Dermis blood vessel endothelial cell (primary cell): ENCODE data around the gene IGF2BP2. TPM values are rescaled to one million over a fixed set of nuclear protein-coding genes. Genes with fewer than 3 reads are reported as not detected.
"Not testable (repeated sequence)": the region's sequence is repeated elsewhere in the genome, so short reads cannot be mapped to it uniquely, and the experiment has no call there.

Experiments used
- DNase-seq: peaks from one replicate; pipeline ENCODE4 v3.0.0; 2010
- total RNA-seq: library from RNA; depleted of rRNA; stranded (reverse); fragments of >200 nt; gene quantifications from 2 replicates; pipeline ENCODE4 v1.2.3, GENCODE V29; 2014

IGF2BP2 gene
- total RNA-seq, 1 donor from 2014 or later = 30.0 TPM

DNA sequence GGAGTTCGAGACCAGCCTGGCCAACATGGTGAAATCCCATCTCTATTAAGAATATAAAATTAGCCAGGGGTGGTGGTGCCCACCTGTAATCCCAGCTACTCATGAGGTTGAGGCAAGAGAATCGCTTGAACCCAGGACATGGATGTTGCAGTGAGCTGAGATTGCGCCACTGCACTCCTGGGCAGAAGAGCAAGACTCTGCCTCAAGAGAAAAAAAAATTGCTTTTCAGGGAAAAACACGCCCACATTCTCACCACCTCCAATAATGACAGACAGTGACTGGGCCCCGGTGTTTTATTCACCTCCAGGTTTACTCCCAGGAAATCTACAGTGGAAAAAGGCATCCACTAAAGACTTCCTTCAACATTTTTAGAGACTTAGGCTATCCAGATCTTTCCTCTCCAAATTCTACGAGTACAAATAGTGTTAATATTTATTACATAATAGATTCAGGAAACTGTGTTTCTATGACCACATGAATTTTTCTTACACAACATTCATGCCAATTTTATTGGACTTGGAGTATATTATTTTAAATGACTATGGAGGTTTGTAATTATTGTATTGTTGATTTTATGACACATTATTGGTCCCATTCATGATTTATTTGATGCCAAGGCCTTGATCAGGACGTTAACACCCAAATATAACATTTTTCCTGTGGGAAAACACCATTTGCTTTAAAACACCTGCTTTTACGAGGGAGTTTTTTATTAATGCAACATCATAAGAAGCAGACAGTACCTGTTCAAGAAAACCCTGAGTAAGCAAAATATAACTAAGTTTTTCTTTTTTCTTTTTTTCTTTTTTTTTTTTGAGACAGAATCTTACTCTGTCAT is 26.6 kb downstream of the IGF2BP2 start:
- peak; percentile 28 for DNase-seq

DNA sequence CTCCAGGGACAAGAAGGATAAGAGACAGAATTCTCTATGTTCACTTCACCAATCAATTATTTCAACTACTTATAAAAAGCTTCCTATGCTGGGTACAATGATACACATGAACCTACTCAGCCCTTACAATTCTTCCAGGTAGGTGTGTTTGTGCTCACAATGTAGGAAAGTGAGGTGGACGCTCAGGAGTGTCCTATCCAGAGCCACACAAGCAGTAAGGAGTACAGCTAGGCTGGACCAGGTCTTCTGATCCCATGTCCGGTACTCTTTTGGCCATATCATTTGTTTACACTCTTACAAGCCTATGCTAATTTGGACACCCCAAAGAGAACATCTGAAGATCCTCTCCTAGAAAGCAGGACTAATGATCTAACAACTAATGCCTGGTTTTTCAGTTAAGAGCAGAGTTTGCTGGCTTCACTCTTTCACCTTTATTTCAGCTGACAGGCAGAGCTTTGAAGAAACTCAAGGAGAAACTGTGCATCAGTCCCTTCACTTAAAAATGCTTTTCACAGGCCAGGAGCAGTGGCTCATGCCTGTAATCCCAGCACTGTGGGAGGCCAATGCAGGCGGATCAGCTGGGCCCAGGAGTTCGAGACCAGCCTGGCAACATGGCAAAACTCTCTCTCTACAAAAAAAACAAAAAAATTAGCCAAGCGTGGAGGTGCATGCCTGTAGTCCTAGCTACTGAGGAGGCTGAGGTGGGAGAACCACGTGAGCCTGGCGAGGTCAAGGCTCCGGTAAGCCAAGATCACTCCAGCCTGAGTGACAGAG is 27.5 kb downstream of the IGF2BP2 start:
- DNase-seq = peak; percentile 12

DNA sequence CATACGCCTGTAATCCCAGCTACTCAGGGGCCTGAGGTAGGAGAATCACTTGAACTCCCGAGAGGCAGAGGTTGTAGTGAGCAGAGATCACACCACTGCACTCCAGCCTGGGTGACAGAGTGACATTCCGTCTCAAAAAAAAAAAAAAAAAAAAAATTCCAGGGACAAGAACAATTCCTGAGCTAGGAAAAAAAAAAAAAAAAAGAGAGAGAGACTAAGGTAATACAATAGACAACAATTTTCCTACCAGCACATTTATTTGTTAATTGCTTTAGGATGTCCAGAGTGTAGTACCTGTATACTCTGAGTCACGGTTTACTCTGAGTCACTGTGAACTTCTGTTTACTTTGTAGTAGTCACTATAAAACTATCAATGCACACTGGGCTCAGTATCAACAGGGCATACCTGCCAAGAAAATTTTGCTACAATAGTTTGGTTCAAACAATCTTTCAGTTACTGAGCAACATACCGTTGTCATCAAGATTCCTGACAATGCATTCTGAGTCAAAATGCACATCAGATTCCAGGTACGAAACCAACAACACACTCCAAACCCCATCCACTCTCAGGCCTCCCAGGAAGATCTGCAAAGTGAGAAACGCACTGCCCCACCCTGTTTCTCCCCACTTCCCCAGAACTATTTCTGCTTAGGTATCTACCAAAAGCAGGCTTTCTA is 28.3 kb downstream of the IGF2BP2 start:
- DNase-seq = peak; percentile 90

DNA sequence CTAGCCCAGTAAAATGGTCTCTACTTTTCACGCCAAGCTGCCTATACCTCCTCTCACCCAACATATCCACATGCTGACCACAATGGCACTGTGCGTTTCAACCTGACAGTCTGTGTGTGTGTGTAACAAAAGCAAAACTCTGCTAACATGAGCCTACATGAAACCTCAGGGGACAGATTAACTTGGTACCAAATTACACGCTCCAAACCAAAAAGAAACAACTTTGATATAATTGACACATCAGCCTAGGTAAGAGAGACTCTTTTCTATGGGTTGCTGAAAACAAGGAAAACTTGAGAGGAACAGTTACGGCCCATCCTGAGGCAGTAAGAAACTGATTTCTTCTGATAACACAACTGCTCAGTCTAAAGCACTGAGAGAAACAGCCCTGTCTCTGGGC is 31.5 kb downstream of the IGF2BP2 start:
- no peak for DNase-seq

DNA sequence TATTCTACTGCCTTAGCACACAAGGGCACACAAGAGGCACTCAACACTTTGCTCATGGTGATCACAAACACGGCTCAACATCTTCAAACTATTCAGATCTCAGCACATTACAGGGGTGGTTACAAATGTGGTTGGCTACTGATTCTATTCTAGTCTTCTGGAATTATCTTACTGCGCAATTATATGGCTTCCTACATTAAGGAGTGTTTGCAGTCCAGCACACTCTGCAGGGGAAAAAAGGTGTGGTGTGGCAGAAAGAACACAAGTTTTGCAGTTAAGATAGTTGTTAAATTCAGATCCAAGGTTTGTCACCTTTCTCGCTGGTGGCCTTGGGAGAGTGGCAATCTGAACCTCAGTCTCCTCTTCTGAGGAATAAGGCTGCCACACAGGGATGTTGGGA is 31.9 kb downstream of the IGF2BP2 start:
- DNase-seq = no peak

DNA sequence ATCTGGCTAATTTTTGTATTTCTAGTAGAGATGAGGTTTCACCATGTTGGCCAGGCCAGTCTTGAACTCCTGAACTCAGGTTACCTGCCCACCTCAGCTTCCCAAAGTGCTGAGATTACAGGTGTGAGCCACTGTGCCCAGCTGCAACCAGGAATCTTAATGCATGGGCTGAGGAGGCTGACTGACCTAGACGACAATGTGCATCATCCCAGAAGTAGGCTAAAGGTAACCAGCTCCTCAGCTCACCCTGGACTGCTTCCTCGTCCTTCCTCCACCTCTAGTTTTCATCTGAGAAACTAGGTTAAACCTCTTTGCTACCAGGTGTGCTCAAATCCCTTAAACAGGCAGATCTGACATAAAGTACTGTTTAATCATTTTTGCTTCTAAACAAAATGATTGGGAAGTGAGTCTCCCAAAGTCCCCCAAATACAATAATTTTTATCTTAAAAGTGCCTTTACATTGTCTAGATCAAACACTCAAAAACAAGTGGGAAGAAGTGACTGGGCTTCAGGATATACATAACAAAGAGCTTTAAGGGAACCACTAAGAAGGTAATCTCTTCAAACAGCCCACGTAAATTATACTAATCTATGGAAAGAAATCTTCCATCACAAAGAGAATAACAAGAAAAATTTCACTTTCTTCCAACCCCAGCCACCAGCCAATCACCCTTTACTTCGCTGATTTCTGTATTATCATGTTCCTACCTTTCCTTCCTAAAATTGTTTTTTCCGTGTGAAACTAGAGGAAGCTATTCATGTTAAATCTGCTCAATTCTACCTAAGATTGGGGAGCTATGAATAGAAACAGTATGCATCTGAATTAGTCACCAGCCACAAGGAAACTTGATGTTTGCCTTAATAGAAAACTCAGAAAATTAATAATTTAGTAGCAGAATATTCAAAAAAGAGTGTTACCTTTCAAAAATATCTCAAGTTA is 34.7 kb downstream of the IGF2BP2 start:
- peak; percentile 53 for DNase-seq

DNA sequence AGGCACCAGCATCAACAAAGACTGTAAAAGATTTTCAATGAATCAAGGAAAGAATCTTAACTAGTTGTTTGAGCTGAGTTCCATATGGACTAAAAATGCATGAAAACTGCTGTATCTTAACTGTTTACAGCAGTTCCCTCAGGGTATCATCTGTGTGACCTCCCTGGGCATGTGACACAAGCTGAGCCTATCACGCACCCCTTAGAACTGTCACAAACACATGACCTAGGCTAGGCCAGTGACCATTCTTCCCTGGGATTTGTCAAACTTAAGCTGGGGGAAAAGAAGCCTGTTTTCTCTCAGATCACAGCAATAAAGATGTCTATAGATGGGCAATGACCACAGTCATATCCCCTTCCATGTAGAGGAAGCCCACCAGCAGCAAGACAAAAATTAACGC is 35.7 kb downstream of the IGF2BP2 start:
- no peak for DNase-seq

DNA sequence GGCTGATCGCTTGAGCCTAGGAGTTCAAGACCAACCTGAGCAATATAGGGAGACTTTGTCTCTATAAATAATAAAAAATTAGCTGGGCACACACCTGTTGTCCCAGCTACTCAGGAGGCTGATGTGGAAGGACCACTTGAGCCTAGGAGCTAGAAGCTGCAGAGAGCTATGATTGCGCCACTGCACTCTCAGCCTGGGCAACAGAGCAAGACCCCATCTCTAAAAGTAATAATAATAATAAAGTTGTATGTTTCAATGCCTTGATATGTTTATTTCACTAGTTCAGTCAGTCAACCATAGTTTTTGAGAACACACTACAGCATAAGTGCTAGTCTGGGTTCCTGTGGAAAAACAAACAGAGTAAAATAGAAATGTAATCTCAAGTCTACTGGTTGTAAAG is 36.5 kb downstream of the IGF2BP2 start:
- DNase-seq = no peak

DNA sequence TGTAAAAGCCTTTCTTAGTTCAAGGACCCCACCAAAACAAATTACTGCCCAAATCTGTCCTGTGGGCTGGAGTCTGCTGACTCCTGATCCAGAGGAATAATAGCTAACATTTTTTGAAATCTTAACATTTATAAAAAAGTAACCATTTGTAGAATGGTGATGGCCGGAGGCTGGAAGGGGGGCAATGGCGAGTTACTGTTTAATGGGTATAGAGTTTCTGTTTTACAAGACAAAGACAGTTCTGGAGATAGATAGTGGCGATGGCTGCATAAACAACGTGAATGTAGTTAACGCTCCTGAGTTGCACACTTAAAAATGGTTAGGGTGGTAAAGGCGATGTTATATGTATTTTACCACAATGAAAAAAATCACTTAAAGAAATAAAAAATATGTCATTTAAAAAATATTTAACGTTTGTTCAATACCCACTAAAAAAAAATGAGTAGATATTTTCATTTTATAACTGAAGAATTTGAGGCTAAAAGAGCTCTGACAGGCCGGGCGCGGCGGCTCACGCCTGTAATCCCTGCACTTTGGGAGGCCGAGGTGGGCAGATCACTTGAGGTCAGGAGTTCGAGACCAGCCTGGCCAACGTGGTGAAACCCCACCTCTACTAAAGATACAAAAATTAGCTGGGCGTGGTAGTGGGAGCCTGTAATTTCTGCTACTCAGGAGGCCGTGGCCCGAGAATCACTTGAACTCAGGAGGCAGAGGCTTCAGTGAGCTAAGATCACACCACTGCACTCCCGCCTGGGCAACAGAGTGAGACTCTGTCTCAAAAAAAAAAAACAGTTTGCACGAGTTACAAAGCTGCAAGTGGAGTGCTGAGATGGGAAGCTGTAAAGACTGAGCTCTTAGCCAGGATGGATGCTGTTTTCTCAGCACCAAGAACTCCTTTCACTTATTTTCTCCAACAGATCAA is 37.6 kb downstream of the IGF2BP2 start:
- no peak for DNase-seq

DNA sequence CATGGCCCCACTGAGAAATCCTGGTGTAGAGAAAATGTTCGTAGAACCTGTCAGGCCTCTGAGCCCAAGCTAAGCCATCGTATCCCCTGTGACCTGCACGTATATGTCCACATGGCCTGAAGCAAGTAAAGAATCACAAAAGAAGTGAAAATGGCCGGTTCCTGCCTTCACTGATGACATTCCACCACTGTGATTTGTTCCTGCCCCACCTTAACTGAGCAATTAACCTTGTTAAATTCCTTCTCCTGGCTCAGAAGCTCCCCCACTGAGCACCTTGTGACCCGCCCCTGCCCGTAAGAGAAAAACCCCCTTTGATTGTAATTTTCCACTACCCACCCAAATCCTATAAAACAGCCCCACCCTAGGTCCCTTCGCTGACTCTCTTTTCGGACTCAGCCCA is 38.6 kb downstream of the IGF2BP2 start:
- DNase-seq = not testable (repeated sequence)

DNA sequence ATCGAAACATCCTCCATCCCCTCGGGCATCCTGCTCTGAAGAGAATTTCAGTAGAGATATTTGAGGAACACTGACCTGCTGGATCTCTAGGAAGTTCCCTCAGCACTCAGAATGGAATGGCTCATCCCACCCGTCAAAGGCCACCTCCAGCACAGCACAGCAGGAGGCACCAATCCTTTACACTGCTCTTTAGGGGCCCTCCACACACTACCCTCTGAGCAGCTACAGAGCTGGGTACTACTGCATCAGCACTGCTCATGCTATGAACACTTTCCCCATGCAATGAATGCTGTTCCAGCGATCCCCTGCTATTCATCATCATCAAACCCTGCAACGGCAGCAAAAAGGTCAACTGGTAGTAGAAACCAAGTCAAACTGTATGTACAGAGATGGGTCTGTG is 40.5 kb downstream of the IGF2BP2 start:
- DNase-seq = no peak

DNA sequence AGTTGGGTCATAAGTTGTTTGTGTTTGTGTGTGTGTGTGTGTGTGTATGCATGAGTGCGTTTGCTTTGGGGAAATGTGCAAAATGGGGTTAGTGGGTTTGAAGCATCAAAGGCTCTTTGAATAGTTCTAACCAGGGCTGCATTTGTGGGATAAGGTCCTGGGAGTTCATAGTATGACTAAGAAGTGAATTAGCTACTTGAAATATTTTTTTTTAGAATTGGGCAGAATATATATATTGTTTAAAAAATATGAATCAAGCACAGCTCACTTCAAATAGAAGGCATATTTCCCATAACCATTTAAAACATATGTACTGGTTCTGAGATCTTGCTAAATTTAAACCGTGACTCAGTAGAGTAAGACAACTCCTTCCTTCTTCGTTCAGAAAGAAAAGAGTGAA is 43.1 kb downstream of the IGF2BP2 start:
- DNase-seq = no peak

DNA sequence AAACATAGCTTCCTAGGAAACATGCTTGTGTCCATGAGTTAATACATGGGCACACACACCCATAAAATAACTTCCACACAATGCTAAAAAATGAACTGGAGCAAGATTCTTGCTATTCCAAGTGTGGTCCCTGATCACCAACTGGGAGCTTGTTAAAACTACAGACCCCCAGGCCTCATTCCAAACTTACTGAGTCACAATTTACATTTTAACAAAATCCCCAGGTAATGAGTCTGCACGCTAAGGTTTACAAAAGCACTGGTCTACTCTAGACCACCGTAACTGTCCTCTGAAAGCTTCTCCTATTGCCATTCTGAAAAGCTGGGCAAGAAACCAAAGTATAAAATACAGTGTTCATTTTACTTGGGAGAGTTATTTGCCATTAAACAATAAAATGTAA is 45.4 kb downstream of the IGF2BP2 start:
- no peak for DNase-seq

DNA sequence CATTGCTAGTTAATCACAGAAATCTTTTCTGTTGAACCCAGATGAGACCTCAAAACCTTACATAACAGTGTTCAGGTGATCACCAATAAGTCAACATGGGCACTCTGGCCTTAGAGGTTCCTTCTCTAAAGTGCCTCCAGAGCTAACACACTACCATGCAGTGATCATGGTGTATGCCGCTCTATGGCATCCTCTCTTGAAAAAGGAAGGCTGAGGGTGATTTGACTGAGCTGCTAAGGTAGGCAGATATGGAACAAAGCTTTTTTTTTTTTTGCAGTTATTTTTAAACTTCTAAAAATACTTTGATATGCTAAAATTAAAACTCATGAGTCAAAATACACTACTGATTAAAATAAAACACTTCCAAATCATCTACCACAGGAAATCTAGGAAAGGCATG is 46.0 kb downstream of the IGF2BP2 start:
- DNase-seq = no peak

DNA sequence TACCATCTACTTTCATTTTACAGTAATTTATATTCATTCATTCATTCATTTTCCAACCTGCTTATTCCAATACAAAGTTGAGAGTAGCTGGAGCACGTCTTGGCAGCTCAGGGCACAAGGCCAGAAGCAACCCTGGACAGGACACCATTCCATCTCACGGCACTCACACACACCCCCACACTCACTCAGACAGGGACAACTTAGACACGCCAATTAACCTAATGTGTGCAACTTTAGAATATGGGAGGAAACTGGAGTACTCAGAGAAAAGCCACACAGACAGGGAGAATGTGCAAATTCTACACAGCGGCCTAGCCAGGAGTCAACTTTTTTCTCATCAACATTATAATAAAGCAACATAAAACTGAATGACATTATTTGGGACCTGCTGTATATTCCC is 46.7 kb downstream of the IGF2BP2 start:
- DNase-seq = no peak

DNA sequence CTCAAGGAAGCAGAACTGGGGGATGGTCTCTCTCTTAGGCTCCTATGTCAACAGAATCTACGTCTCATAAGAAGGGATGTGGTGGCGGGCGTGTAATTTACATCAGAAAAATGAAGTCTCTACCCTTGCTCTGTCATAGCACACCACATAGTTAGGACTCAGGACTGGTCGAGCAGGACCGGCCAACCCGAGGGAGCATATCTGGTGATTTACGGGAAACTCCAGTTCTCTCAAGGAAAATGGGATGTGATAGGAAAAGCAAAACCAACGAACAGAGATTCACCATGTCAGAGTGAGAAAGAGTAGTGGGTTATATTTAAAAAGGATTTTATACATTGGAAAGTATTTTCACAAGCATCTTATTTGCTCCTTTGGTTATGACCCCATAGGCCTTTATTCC is 54.7 kb downstream of the IGF2BP2 start:
- DNase-seq = no peak

DNA sequence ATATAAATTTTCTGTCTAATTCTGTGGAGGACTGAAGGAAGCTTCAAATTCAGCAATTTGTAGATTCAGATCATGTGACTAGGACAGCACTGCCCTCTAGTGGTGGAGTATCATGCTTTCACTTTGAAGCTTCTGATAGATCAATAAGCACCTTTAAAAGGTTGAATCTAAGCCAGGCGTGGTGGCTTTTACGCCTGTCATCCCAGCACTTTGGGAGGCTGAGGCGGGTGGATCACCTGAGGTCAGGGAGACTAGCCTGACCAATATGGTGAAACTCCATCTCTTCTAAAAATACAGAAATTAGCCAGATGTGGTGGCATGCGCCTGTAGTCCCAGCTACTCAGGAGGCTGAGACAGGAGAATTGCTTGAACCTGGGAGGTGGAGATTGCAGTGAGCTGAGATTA is 56.3 kb downstream of the IGF2BP2 start:
- DNase-seq = peak; percentile 89

DNA sequence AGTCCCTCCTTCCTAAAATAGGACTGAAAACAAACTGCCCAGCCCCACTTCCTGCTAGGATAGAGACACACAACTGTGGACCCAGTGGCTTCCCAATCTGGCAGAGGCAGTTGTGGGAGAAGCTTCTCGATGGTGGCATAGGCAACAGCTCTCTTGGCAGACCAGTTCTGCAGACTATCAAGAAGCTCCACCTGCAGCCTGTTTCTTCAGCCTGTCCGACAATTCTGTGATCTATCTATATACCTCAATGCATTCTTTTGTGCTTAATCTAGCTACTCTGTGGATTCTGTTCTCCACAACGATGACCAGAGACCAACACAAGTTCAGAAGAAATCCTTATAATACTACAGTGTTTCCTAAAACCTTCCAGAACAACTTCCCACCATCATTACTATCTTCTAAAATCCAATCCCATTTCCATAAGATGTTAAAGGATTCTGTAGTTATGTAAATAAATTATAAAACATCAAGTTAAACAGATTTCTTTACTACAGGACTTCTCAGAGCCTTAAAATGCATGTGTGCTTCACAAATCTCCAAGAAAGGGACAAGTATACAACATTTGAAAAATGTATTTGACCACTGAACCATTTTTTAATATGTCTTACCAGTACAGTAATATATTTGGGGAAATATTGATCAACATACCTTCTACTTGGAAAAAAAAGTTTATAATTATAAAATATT is 57.7 kb downstream of the IGF2BP2 start:
- no peak for DNase-seq

DNA sequence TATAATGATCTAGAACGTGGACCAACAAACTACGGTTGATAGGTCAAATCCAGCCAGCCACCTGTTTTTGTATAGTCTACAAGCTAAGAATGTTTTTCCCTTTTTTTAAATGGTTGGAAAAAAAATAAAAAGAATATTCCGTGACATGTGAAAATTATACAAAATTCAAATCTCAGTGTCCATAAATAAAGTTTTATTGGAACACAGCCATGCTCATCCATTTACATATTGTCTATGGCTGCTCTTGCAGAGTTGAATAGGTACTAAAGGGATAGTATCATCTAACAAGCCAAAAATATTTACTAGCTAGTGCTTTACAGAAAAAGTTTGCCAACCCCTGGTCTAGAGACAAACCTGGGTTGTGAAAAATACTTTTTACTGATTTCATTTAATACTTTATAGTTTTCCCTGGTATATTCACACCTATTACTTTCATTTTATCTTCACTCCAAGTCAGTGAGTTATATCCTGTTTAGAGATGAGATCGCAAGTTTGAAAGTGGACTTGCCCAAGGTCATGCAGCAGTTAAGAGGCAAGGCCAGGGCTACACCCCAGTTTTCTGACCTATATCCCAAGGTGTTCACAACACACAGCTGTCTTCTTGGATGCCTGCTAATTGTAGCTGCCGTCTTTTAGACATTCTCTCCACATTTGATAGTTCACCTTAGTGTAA is 58.4 kb downstream of the IGF2BP2 start:
- peak; percentile 30 for DNase-seq

DNA sequence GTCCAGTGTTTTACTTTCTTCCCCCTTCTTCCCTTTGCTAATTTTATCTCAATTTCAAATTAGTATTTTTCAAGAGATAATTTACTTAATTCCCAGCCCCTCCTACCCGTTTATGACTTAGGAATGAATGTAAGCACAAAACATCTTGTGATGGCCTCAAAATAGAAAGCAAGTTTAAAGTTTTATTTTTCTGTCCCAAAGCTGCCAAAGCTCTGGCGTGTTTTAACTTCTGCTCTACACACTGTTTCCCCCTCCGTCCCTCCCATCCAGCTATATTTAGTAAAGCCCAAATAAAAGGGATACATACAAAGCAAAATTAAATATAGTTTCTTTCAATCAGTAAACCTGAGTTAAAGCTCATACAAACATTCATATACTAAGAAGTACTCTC is 59.9 kb downstream of the IGF2BP2 start:
- DNase-seq = no peak
